ENCODE measurements around the gene NDUFA13. TPM values are rescaled to one million over a fixed set of nuclear protein-coding genes. Genes with fewer than 3 reads are reported as not detected.

The NDUFA13 gene
- total RNA-seq, 1 experiment from 2014 or later: 489 TPM

GRCh38 chr19:19535311-19536191 is 19.5 kb downstream of the NDUFA13 start:
- no CpG with 5 or more reads among the region's 34 CpGs for WGBS (ENCODE audit: extremely low coverage, insufficient read length, low lambda C conversion rate)
- TF ChIP-seq, protein P1, sequence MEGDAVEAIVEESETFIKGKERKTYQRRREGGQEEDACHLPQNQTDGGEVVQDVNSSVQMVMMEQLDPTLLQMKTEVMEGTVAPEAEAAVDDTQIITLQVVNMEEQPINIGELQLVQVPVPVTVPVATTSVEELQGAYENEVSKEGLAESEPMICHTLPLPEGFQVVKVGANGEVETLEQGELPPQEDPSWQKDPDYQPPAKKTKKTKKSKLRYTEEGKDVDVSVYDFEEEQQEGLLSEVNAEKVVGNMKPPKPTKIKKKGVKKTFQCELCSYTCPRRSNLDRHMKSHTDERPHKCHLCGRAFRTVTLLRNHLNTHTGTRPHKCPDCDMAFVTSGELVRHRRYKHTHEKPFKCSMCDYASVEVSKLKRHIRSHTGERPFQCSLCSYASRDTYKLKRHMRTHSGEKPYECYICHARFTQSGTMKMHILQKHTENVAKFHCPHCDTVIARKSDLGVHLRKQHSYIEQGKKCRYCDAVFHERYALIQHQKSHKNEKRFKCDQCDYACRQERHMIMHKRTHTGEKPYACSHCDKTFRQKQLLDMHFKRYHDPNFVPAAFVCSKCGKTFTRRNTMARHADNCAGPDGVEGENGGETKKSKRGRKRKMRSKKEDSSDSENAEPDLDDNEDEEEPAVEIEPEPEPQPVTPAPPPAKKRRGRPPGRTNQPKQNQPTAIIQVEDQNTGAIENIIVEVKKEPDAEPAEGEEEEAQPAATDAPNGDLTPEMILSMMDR (conservative IDR thresholded peaks at IDR 0.05): no peak
- Histone ChIP-seq H2BK15ac (ENCODE audit: low read depth, low read length) (no peak overlapping the region), H3K23ac (ENCODE audit: insufficient read length, low read depth, low read length) (no peak overlapping the region), H4K8ac (replicated peaks; ENCODE audit: insufficient read length, low read depth, low read length) (no peak overlapping the region), H3K23me2 (ENCODE audit: insufficient read length, low read depth, low read length, poor library complexity, severe bottlenecking) (peaks cover 9% of the 10 kb centered on the region), H3K4ac (ENCODE audit: low read depth, low read length) (no peak overlapping the region), H2BK20ac (ENCODE audit: low read depth, low read length, poor library complexity, severe bottlenecking) (no peak overlapping the region), H2BK12ac (ENCODE audit: insufficient read length, low read depth, low read length) (no peak overlapping the region), H3K27me3 (ENCODE audit: insufficient read depth, low read length) (peaks cover 2% of the 10 kb centered on the region; the same call in 1 of the 2 replicates), H3K79me2 (ENCODE audit: insufficient read depth, low read length) (no peaks in the 10 kb centered on the region), H3K9me3 (ENCODE audit: control insufficient read depth, low read depth, low read length) (no peaks in the 10 kb centered on the region), H2AK5ac (ENCODE audit: insufficient read length, low read length) (no peak overlapping the region), H4K5ac (ENCODE audit: insufficient read length, low read depth, low read length) (no peak overlapping the region), H3K4me1 (ENCODE audit: insufficient read depth, low read length) (no peaks in the 10 kb centered on the region), H3K79me1 (ENCODE audit: insufficient read depth, low read depth, low read length, poor library complexity, severe bottlenecking) (no peaks in the 10 kb centered on the region), H3K27ac (ENCODE audit: insufficient read length, low read depth, low read length) (no peak overlapping the region), H2BK120ac (ENCODE audit: low read depth, low read length, poor library complexity, severe bottlenecking) (no peak overlapping the region), H3K4me2 (ENCODE audit: insufficient read depth, insufficient read length, low read length) (no peak overlapping the region), H3K18ac (ENCODE audit: insufficient read length, low read depth, low read length) (no peak overlapping the region), H2BK5ac (ENCODE audit: insufficient read length, low read length) (no peak overlapping the region), H2AFZ (ENCODE audit: low read length) (no peak overlapping the region), H3T11ph (ENCODE audit: low read length) (no peak overlapping the region), H3K56ac (ENCODE audit: insufficient read length, low read depth, low read length) (no peak overlapping the region), H4K20me1 (ENCODE audit: control insufficient read depth, insufficient read depth, insufficient read length) (no peaks in the 10 kb centered on the region), H4K91ac (ENCODE audit: insufficient read length, low read depth, low read length) (no peak overlapping the region), H3K9ac (ENCODE audit: extremely low read depth, insufficient read length, low read length) (no peak overlapping the region), H3K14ac (ENCODE audit: insufficient read depth, low read length) (no peak overlapping the region)
- no peak for DNase-seq
- peaks cover 32% of the 10 kb centered on the region for H3K27me3 Mint-ChIP-seq (ENCODE audit: low read depth)
- peak overlapping the region in 1 of 3 experiments; percentile 84; a peak in 1 of 7 replicates for H3K27ac Mint-ChIP-seq
- peaks cover 10 to 16% of the 10 kb centered on the region in 2 experiments for H3K4me1 Mint-ChIP-seq
- no peaks in the 10 kb centered on the region; a peak in 1 of 5 replicates for H3K9me3 Mint-ChIP-seq
- H3K4me3 Mint-ChIP-seq: peak overlapping the region in 1 of 2 experiments; percentile 55; a peak in 2 of 5 replicates
- H3K36me3 Mint-ChIP-seq (ENCODE audit: insufficient read depth in 1 of 3, low read depth in 3 of 3): peaks cover 3 to 19% (median 10%) of the 10 kb centered on the region in 3 experiments; a peak in 5 of 7 replicates

All from H9 (cell line).